ENCODE results near the gene SSTR1.

- TF ChIP-seq CTCF (IDR thresholded peaks at IDR 0.05) (no peak), POLR2A (IDR thresholded peaks at IDR 0.05) (no peak)
Measured at GRCh38 chr14:38217553-38217952, 9.8 kb downstream of the SSTR1 start.

Data from Peyer's patch (tissue), 4 donors.